Measurements from ENCODE around the gene CHAC1.

- no peak for TF ChIP-seq POLR2A (IDR thresholded peaks at IDR 0.05)
- no peak for TF ChIP-seq CTCF (IDR thresholded peaks at IDR 0.05)
Measured at GRCh38 chr15:40942337-40942854, 10.9 kb upstream of the CHAC1 start.
